ENCODE measurements around the gene FOXB1.

DNA sequence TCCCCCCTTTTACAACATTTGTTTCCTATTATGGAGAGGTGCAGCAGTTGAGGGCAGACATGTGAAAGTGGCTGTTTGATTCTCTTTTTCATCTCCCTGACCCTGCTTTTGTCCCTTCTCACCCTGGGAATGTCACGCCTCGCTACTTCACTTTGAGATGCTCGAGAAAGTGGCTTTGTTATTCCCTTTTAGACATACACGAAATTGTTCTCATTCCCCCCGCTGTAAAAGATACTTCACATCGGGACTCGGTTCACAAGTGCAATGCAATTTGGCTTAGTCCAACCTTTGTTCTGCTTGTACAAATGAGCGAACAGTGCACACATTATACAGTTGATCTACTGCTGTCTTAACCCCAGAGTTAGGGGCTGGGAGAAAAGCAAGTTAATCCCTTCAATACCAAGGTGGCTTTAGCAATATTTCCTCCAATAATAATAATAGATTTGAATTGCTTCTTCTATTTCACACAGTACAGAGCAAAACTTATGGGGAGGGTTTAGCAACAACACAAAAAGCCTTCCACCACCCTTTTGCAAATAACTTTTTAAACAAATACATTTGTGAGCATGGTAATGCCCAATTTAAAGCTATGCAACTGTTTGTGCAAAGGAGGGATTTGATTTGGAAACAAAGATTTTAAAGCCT, 5.7 kb upstream of the FOXB1 start:
- TF ChIP-seq, protein P1, sequence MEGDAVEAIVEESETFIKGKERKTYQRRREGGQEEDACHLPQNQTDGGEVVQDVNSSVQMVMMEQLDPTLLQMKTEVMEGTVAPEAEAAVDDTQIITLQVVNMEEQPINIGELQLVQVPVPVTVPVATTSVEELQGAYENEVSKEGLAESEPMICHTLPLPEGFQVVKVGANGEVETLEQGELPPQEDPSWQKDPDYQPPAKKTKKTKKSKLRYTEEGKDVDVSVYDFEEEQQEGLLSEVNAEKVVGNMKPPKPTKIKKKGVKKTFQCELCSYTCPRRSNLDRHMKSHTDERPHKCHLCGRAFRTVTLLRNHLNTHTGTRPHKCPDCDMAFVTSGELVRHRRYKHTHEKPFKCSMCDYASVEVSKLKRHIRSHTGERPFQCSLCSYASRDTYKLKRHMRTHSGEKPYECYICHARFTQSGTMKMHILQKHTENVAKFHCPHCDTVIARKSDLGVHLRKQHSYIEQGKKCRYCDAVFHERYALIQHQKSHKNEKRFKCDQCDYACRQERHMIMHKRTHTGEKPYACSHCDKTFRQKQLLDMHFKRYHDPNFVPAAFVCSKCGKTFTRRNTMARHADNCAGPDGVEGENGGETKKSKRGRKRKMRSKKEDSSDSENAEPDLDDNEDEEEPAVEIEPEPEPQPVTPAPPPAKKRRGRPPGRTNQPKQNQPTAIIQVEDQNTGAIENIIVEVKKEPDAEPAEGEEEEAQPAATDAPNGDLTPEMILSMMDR (IDR thresholded peaks at IDR 0.05): no peak
- TF ChIP-seq POLR2A (IDR thresholded peaks at IDR 0.05) (no peak), EP300 (IDR thresholded peaks at IDR 0.05) (no peak)
